GM18951 (cell line): ENCODE measurements around the gene RIT1.

Experiments used
- POLR2A ChIP-seq: IDR thresholded peaks from 4 replicates; pipeline ENCODE4 v1.6.1; 2011; ENCODE audit warnings: mild to moderate bottlenecking; ENCODE audit not compliant: insufficient read length, insufficient read depth; ENCODE audit errors: extremely low read depth
- in situ Hi-C: fragments of 300-500 bp; cut with MboI; formaldehyde crosslinking; loops from one replicate; pipeline ENCODE4 v1.12.0; 2022; ENCODE audit warnings: low sequenced_read_pairs, mixed read lengths, inconsistent platforms; ENCODE audit not compliant: unreplicated experiment

The RIT1 gene

GRCh38 chr1:155847823-155848529 lies 63.2 kb downstream of the RIT1 start:
- in situ Hi-C loops, result no loop called here
- no peak for TF ChIP-seq POLR2A
